Kidney (tissue), 14 donors: ENCODE data around the gene HDLBP. TPM values are rescaled to one million over a fixed set of nuclear protein-coding genes. Genes with fewer than 3 reads are reported as not detected.

Source experiments
- DNase-seq, 5 donors: peaks; one replicate each; pipeline ENCODE4 v3.0.0-alpha.2; 2013 to 2020
- FAIRE-seq: peaks from 2 replicates; lab custom pipeline; 2012; peaks lifted over from hg19 to GRCh38; lab: Jason Lieb, UNC
- H3K27ac ChIP-seq, 2 donors: one replicate each; pipeline ENCODE4 v1.7.0; 2013; ENCODE audit warnings: low read depth in 2 of 2, low read length in 2 of 2, inconsistent platforms in 1 of 2
- H3K27me3 ChIP-seq: one replicate; pipeline ENCODE4 v1.7.1; 2013; ENCODE audit warnings: low read length, inconsistent platforms; ENCODE audit not compliant: control insufficient read depth, insufficient read depth
- H3K36me3 ChIP-seq, 3 donors: one replicate each; pipeline versions ENCODE4 v1.7.0 to v1.7.1; 2013; ENCODE audit warnings: low read length in 3 of 3, control low read depth in 1 of 3, inconsistent platforms in 1 of 3; ENCODE audit not compliant: insufficient read depth in 3 of 3, control insufficient read depth in 2 of 3
- H3K4me1 ChIP-seq, 3 donors: one replicate each; pipeline versions ENCODE4 v1.7.0 to v1.7.1; 2013; ENCODE audit warnings: low read length in 3 of 3, inconsistent platforms in 1 of 3, low read depth in 1 of 3; ENCODE audit not compliant: control insufficient read depth in 2 of 3, insufficient read depth in 2 of 3
- H3K4me3 ChIP-seq, 3 donors: one replicate each; pipeline versions ENCODE4 v1.7.0 to v1.8.1; 2013; ENCODE audit warnings: low read length in 3 of 3, control low read depth in 1 of 3, inconsistent platforms in 1 of 3
- H3K9ac ChIP-seq, 3 donors: one replicate each; pipeline versions ENCODE4 v1.7.0 to v1.7.1; 2013; ENCODE audit warnings: low read length in 3 of 3, control low read depth in 1 of 3, inconsistent platforms in 1 of 3
- H3K9me3 ChIP-seq, 3 donors: one replicate each; pipeline versions ENCODE4 v1.7.0 to v1.7.1; 2013; ENCODE audit warnings: low read length in 3 of 3, control low read depth in 1 of 3, inconsistent platforms in 1 of 3; ENCODE audit not compliant: control insufficient read depth in 2 of 3, insufficient read depth in 1 of 3
- intact Hi-C: fragments of 100-400 bp; cut with DNase I; formaldehyde crosslinking; loops from one replicate; pipeline ENCODE4 v1.11.1; 2022
- polyA plus RNA-seq: library from polyadenylated mRNA; stranded (reverse); fragments of 350-450 nt; fragmentation: Illumina TruSeq; extraction: RNeasy Lipid Tissue Mini Kit (QIAGEN cat#74804); gene quantifications from one replicate; pipeline ENCODE4 v1.2.3, GENCODE V29; 2014; ENCODE audit warnings: low read depth, low replicate concordance; ENCODE audit not compliant: insufficient read depth
- total RNA-seq: library from RNA; stranded (reverse); fragmentation: NEBNext Ultra II Directional; extraction: Animal tissue kit (Norgen Biotek cat#: 25700); gene quantifications from one replicate; pipeline ENCODE4 v1.2.1, GENCODE V29; 2021
- TF ChIP-seq, protein P1 (sequence below): IDR thresholded peaks from 3 replicates; pipeline ENCODE4 v1.5.1; 2012; ENCODE audit warnings: mild to moderate bottlenecking, moderate library complexity, borderline replicate concordance; ENCODE audit not compliant: insufficient read depth; ENCODE audit errors: extremely low read depth
- donor health status: control.
- donor health status: control.
- donor health status: control.
- donor health status: control.
- donor health status: control.
- donor health status: DM: yes; HTN: yes; CAD: no.
- donor health status: Normal renal cell carcinoma (clear cell type).

The HDLBP gene
- total and polyA plus RNA-seq, 2 donors from 2014 or later: 256 to 356 TPM

DNA sequence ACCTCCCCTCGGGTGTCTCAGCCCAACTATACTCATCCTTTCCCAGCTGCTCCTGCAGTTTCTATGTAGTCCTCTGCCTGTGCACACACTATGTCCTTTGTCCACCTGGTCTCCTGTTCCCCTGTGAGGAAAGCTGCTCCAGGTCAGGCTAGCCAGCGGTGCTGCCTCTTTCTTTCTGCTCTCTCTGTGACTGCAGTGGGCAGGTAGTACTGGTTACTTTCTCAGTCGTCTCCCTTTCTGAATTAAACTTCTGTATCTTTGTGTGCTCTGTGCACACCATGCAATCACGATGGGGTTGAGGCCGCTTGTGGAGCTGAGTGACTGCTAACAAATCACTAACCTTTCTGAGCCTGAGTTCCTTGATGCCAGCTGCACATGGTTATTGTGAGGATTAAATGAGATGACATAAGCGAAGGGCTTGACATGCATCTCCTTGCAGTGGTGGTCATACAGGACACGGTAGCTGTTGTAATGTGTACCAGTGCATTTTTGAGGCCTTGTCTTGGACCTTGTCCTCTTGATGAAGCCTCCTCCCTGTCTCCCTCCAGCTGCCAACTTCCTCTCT lies 44.1 kb upstream of the HDLBP start:
- FAIRE-seq: no peak
- TF ChIP-seq, protein P1, sequence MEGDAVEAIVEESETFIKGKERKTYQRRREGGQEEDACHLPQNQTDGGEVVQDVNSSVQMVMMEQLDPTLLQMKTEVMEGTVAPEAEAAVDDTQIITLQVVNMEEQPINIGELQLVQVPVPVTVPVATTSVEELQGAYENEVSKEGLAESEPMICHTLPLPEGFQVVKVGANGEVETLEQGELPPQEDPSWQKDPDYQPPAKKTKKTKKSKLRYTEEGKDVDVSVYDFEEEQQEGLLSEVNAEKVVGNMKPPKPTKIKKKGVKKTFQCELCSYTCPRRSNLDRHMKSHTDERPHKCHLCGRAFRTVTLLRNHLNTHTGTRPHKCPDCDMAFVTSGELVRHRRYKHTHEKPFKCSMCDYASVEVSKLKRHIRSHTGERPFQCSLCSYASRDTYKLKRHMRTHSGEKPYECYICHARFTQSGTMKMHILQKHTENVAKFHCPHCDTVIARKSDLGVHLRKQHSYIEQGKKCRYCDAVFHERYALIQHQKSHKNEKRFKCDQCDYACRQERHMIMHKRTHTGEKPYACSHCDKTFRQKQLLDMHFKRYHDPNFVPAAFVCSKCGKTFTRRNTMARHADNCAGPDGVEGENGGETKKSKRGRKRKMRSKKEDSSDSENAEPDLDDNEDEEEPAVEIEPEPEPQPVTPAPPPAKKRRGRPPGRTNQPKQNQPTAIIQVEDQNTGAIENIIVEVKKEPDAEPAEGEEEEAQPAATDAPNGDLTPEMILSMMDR: no peak
- Histone ChIP-seq H3K27ac (peak overlapping the region in 1 of 2 donors; percentile 23), H3K4me1 (peaks cover 3 to 42% (median 35%) of the 10 kb centered on the region in 3 donors), H3K9me3 (no peaks in the 10 kb centered on the region), H3K9ac (no peak overlapping the region), H3K27me3 (no peaks in the 10 kb centered on the region), H3K4me3 (no peak overlapping the region), H3K36me3 (no peaks in the 10 kb centered on the region)
- intact Hi-C loops: no loop called here
- DNase-seq: no peak

DNA sequence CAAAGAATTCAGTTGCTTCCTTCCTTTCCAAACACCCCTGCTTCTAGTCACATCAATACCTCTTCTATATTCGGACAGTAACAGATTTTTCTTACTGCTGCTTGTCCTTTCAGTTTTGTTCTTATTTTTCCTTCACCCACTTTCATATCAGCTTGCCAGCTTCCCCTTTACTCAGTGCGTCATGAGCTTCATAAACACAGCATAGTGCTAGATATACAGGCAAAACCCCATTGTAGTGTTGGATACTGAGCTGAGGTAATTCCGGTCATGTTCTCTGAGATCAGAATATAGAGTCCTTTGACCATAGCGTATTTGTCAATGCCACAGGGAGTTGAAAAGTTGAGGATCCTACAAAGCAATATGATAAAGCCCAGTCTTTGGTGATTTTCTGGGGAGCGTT lies 43.0 kb upstream of the HDLBP start:
- H3K9ac ChIP-seq: peak overlapping the region in 1 of 3 donors; percentile 9
- no peaks in the 10 kb centered on the region for H3K36me3 ChIP-seq
- peaks cover 3 to 36% (median 32%) of the 10 kb centered on the region in 3 donors for H3K4me1 ChIP-seq
- FAIRE-seq (no peak), DNase-seq (no peak)
- no peaks in the 10 kb centered on the region for H3K9me3 ChIP-seq
- TF ChIP-seq, protein P1: no peak
- H3K4me3 ChIP-seq: no peak overlapping the region
- H3K27me3 ChIP-seq: no peaks in the 10 kb centered on the region
- H3K27ac ChIP-seq: no peak overlapping the region
- intact Hi-C loops: no loop called here

DNA sequence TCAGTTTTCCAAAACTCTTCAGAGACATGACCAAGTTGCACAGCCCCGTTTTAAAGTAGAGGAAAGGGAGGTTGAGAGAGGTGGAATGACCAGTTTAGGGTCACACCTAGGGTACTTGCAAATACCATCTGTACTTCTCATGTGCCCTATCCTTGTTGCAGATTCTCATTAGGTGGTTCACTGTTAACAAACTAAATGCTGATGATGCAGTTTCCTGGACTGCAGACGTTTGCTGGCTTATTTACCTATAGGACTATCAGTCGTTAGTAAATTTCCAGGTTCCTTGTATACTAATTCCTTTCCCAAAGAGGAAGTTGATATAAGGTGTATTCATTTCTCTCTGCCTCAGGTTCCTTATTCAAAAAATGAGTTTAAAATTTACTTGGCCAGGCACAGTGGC lies 42.1 kb upstream of the HDLBP start:
- TF ChIP-seq, protein P1: no peak
- peak overlapping the region; percentile 48 to 77 (median 77) for H3K4me3 ChIP-seq
- H3K36me3 ChIP-seq: peaks cover 0 to 3% (median 0%) of the 10 kb centered on the region in 3 donors
- intact Hi-C loops: no loop called here
- H3K9me3 ChIP-seq: no peaks in the 10 kb centered on the region
- peak overlapping the region in 1 of 3 donors; percentile 76 for H3K9ac ChIP-seq
- DNase-seq (no peak), FAIRE-seq (no peak)
- H3K27ac ChIP-seq: no peak overlapping the region
- peaks cover 3 to 33% (median 28%) of the 10 kb centered on the region in 3 donors for H3K4me1 ChIP-seq
- H3K27me3 ChIP-seq: no peaks in the 10 kb centered on the region
